Measurements from ENCODE around the gene RNF227. TPM values are rescaled to one million over a fixed set of nuclear protein-coding genes. Genes with fewer than 3 reads are reported as not detected.

The RNF227 gene
- total and polyA plus RNA-seq, 8 donors: 2.8 to 5.1 (median 3.2) TPM

DNA sequence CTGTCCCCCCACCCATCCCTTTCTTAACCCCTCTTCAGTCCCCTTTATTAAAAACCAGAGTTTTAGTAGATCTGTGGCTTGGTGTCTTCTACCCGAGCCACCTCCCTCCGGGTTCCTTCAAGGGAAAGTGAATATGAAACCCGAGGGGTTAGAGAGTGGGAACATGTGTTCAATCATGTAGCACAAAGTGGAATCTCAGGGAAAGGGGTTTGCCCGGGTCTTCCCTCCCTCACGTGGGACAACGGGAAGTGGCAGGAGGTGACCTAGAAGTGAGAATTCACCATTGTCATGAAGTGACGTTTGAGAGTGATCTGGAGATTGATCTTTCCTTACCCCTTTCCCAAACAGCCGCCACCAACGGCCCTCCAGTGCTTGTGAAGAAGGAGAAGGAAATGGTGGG, 5.0 kb downstream of the RNF227 start:
- Histone ChIP-seq H3K4me1 (peaks cover 12 to 17% of the 10 kb centered on the region in 2 donors), H3K27ac (no peak overlapping the region), H3K4me3 (no peak overlapping the region), H3K36me3 (peaks cover 0 to 64% of the 10 kb centered on the region in 2 donors), H3K9me3 (no peaks in the 10 kb centered on the region), H3K27me3 (no peaks in the 10 kb centered on the region)
- intact Hi-C loops (cut with DNase I): no loop called here
- TF ChIP-seq, protein P1, sequence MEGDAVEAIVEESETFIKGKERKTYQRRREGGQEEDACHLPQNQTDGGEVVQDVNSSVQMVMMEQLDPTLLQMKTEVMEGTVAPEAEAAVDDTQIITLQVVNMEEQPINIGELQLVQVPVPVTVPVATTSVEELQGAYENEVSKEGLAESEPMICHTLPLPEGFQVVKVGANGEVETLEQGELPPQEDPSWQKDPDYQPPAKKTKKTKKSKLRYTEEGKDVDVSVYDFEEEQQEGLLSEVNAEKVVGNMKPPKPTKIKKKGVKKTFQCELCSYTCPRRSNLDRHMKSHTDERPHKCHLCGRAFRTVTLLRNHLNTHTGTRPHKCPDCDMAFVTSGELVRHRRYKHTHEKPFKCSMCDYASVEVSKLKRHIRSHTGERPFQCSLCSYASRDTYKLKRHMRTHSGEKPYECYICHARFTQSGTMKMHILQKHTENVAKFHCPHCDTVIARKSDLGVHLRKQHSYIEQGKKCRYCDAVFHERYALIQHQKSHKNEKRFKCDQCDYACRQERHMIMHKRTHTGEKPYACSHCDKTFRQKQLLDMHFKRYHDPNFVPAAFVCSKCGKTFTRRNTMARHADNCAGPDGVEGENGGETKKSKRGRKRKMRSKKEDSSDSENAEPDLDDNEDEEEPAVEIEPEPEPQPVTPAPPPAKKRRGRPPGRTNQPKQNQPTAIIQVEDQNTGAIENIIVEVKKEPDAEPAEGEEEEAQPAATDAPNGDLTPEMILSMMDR (IDR thresholded peaks at IDR 0.05): no peak
- DNase-seq: no peak
- no peak for ATAC-seq

DNA sequence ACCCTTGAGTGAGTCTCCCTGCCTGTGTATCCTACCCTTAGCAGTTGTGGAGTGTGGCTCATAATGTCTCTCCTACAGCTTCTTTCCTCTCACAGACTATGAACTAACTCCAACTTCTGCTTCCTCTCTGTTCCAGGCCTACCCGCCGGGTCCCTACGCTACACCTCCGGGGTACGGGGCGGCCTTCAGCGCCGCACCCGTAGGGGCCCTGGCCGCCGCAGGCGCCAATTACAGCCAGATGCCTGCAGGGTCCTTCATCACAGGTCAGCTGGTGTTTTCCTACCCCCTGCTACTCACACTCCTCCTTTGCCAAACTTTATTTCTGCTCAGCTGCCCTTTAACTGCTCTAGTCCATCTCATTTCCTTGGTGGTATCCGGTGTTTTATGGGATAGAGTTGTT, 5.4 kb downstream of the RNF227 start:
- intact Hi-C loops (cut with DNase I): no loop called here
- DNase-seq (no peak), ATAC-seq (no peak)
- Histone ChIP-seq H3K27ac (no peak overlapping the region), H3K36me3 (peaks cover 0 to 68% of the 10 kb centered on the region in 2 donors), H3K9me3 (no peaks in the 10 kb centered on the region), H3K27me3 (no peaks in the 10 kb centered on the region), H3K4me1 (peaks cover 12 to 15% of the 10 kb centered on the region in 2 donors), H3K4me3 (no peak overlapping the region)
- TF ChIP-seq, protein P1 (IDR thresholded peaks at IDR 0.05): no peak

DNA sequence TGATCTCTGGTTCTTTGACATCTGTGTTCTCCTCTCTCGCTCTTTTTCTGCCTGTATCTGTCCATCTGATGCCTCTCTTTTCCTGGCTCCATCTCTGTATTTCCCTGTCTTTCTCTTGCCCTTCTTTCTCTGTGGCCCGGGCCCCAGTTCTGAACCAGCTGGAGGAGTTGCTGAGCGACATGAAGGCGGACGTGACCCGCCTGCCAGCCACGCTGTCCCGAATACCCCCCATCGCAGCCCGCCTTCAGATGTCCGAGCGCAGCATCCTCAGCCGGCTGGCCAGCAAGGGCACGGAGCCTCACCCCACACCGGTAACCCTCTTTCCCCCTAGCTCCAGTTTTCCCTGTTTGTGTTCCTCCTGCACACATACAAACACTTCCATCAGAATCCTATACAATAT, 5.8 kb downstream of the RNF227 start:
- Histone ChIP-seq H3K36me3 (peaks cover 0 to 72% of the 10 kb centered on the region in 2 donors), H3K27me3 (no peaks in the 10 kb centered on the region), H3K4me3 (no peak overlapping the region), H3K27ac (no peak overlapping the region), H3K4me1 (peaks cover 10 to 13% of the 10 kb centered on the region in 2 donors), H3K9me3 (no peaks in the 10 kb centered on the region)
- intact Hi-C loops (cut with DNase I): no loop called here
- DNase-seq: no peak
- TF ChIP-seq, protein P1 (IDR thresholded peaks at IDR 0.05): no peak
- no peak for ATAC-seq

DNA sequence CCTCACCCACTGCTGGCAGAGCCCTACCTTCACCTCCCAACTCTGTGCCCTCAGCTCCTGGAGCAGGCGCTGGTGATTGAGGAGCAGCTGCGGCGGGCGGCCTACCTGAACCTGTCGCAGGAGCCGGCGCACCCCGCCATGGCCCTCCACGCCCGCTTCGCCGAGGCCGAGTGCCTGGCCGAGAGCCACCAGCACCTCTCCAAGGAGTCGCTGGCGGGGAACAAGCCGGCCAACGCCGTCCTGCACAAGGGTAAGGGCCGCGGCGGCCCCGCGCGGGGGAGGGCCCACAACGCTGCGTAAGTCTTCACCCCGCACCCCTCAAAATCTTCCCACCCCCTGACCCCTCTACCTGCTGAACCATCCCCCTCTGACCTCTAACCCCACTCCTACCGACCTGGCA, 7.0 kb downstream of the RNF227 start:
- ATAC-seq (no peak), DNase-seq (peak in 1 of 4 donors; percentile 80)
- intact Hi-C loops (cut with DNase I): no loop called here
- TF ChIP-seq, protein P1 (IDR thresholded peaks at IDR 0.05): no peak
- Histone ChIP-seq H3K27ac (no peak overlapping the region), H3K36me3 (peaks cover 0 to 84% of the 10 kb centered on the region in 2 donors), H3K4me3 (no peak overlapping the region), H3K9me3 (no peaks in the 10 kb centered on the region), H3K27me3 (no peaks in the 10 kb centered on the region), H3K4me1 (peaks cover 0 to under 1% of the 10 kb centered on the region in 2 donors)

DNA sequence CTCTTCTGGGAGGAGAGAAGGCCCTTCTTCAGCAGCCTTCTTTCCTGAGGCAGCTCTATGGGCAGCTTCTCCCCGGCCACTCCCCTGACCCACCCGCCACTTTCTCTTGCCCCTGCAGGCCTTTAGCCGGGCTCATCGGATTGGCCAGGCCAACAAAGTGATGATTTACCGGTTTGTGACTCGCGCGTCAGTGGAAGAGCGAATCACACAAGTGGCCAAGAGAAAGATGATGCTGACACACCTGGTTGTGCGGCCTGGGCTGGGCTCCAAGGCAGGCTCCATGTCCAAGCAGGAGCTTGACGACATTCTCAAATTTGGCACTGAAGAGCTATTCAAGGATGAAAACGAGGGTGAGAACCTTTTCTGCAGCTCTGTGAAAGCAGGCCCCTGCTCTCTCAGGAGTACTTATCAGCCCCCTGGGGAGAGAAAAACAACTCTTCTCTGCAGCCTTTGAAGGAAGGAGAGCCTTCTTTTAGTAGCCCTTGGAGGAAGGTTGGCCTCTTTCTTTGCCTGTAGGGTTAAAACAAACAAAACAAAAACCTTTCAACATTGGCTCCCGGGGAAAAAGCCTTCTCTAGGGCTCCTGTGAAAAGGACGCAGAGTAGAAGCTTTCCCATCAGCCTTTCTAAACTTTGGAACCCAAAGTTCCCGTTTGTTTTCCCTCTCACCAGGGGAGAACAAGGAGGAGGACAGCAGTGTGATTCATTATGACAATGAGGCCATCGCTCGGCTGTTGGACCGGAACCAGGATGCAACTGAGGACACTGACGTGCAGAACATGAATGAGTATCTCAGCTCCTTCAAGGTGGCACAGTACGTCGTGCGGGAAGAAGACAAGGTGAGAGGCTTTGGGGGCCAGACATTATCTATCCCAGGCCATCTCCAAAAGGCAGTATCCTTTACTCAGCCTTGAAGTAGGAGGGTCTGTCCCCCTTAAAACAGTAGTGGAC, 12.7 kb downstream of the RNF227 start:
- Histone ChIP-seq H3K27ac (no peak overlapping the region), H3K36me3 (peaks cover 0 to 100% of the 10 kb centered on the region in 2 donors), H3K9me3 (no peaks in the 10 kb centered on the region), H3K4me1 (no peaks in the 10 kb centered on the region), H3K4me3 (no peak overlapping the region), H3K27me3 (no peaks in the 10 kb centered on the region)
- intact Hi-C loops (cut with DNase I): no loop called here
- DNase-seq (no peak), ATAC-seq (no peak)
- TF ChIP-seq, protein P1 (IDR thresholded peaks at IDR 0.05): no peak

Measured in left lung (tissue), 10 donors.